Measurements from ENCODE around the gene CYP1A1. TPM values are rescaled to one million over a fixed set of nuclear protein-coding genes. Genes with fewer than 3 reads are reported as not detected.
A peak's percentile ranks its signal among the peaks of the same experiment; 100 is the strongest.

Gene CYP1A1
- total and polyA plus RNA-seq, 2 of the 13 experiments (the other 11 are each of a cell fraction or from before 2014, with no cell fraction given), result 7.9 to 8.0 TPM

GRCh38 chr15:74730619-74731316, 5.4 kb upstream of the CYP1A1 start (continued):
- no peak for TF ChIP-seq ATF5 (CRISPR knock-in tag; IDR thresholded peaks at IDR 0.05; ENCODE audit: low read depth)
- TF ChIP-seq ZNF883 (CRISPR knock-in tag; IDR thresholded peaks at IDR 0.05; ENCODE audit: not compliant biosample characterization), result no peak
- TF ChIP-seq ZBTB38 (CRISPR knock-in tag; IDR thresholded peaks at IDR 0.05), result peak; percentile 63; the same call in 1 of the 2 replicates
- TF ChIP-seq ZNF513 (CRISPR knock-in tag; conservative IDR thresholded peaks at IDR 0.05), result no peak
- TF ChIP-seq RAD21 (CRISPR knock-in tag; IDR thresholded peaks at IDR 0.05), result peak; percentile 22; the same call in 1 of the 2 replicates
- TF ChIP-seq ATF2 (CRISPR knock-in tag; IDR thresholded peaks at IDR 0.05), result peak; percentile 59; the same call in 1 of the 2 replicates
- no peak for TF ChIP-seq AGO1 (IDR thresholded peaks at IDR 0.05; ENCODE audit: low read depth, low read length, poor library complexity, severe bottlenecking)
- TF ChIP-seq NRL (CRISPR knock-in tag; IDR thresholded peaks at IDR 0.05; ENCODE audit: borderline replicate concordance), result no peak; the same call in 1 of the 2 replicates
- peak; percentile 95 for TF ChIP-seq DPF2 (CRISPR knock-in tag; IDR thresholded peaks at IDR 0.05; ENCODE audit: borderline replicate concordance, low read depth)
- 0 out of 2 replicates have a peak, but pooled peaks have one; percentile 48 for TF ChIP-seq KIAA2018 (CRISPR knock-in tag; IDR thresholded peaks at IDR 0.05; ENCODE audit: borderline replicate concordance)
- TF ChIP-seq ZNF800 (CRISPR knock-in tag; IDR thresholded peaks at IDR 0.05), result no peak
- TF ChIP-seq HOXA5 (CRISPR knock-in tag; IDR thresholded peaks at IDR 0.05), result no peak
- TF ChIP-seq NONO (IDR thresholded peaks at IDR 0.05), result no peak
- TF ChIP-seq NONO (CRISPR knock-in tag; conservative IDR thresholded peaks at IDR 0.05), result peak; percentile 84
